Activated T-helper 1 cell treated with anti-CD3 and anti-CD28 coated beads, Interleukin-2, amount 50 U/mL, for 16 hours (primary cell): ENCODE measurements around the gene EMC10.
"Not testable (repeated sequence)": the region's sequence is repeated elsewhere in the genome, so short reads cannot be mapped to it uniquely, and the experiment has no call there.

ENCODE experiments used
- DNase-seq, 2 donors: peaks; one replicate each; pipeline ENCODE4 v3.0.0-alpha.2; 2020; ENCODE audit warnings: low read depth in 1 of 2, low spot score in 1 of 2

Gene EMC10

GRCh38 chr19:50450369-50451222 is 25.7 kb upstream of the EMC10 start:
- no peak for DNase-seq

GRCh38 chr19:50451223-50451534 is 25.1 kb upstream of the EMC10 start:
- DNase-seq = no peak

GRCh38 chr19:50453243-50453642 is 23.1 kb upstream of the EMC10 start:
- no peak for DNase-seq

GRCh38 chr19:50455992-50456391 is 20.3 kb upstream of the EMC10 start:
- no peak for DNase-seq

- no peak for DNase-seq
These were observed 19.0 kb upstream of the EMC10 start for GRCh38 chr19:50457300-50457699.

- no peak for DNase-seq
These were observed 17.8 kb upstream of the EMC10 start for GRCh38 chr19:50458396-50459066.

GRCh38 chr19:50459067-50459456 is 17.2 kb upstream of the EMC10 start:
- DNase-seq = no peak

GRCh38 chr19:50459638-50460037 is 16.7 kb upstream of the EMC10 start:
- DNase-seq = no peak

- DNase-seq = no peak
These were observed 16.0 kb upstream of the EMC10 start for GRCh38 chr19:50460161-50460765.

GRCh38 chr19:50461066-50461875 is 15.0 kb upstream of the EMC10 start:
- DNase-seq = peak in 1 of 2 donors; percentile 29

GRCh38 chr19:50462970-50463369 is 13.3 kb upstream of the EMC10 start:
- DNase-seq = no peak

- DNase-seq = no peak
These were observed 12.0 kb upstream of the EMC10 start for GRCh38 chr19:50464348-50464747.

- no peak for DNase-seq
These were observed 11.3 kb upstream of the EMC10 start for GRCh38 chr19:50465000-50465399.

GRCh38 chr19:50465986-50466705 is 10.2 kb upstream of the EMC10 start:
- DNase-seq = no peak

GRCh38 chr19:50466706-50467039 is 9.6 kb upstream of the EMC10 start:
- DNase-seq = no peak

GRCh38 chr19:50467566-50467965 is 8.7 kb upstream of the EMC10 start:
- DNase-seq = no peak

GRCh38 chr19:50468818-50469217 is 7.5 kb upstream of the EMC10 start:
- no peak for DNase-seq

GRCh38 chr19:50473336-50473735 is 3.0 kb upstream of the EMC10 start:
- not testable (repeated sequence) for DNase-seq

GRCh38 chr19:50475101-50475568 is 1.2 kb upstream of the EMC10 start:
- no peak for DNase-seq

GRCh38 chr19:50475736-50476223 is 527 bp upstream of the EMC10 start:
- no peak for DNase-seq

GRCh38 chr19:50476907-50477238 is 566 bp downstream of the EMC10 start:
- DNase-seq = no peak
